Karpas-422 (cell line): Measurements from ENCODE around the gene PRDX6. TPM values are rescaled to one million over a fixed set of nuclear protein-coding genes. Genes with fewer than 3 reads are reported as not detected.

Source experiments
- DNase-seq: peaks from one replicate; pipeline ENCODE4 v3.0.0-alpha.2; 2015
- H2AFZ ChIP-seq: fragments of 200-600 bp; sonication (generic); 2 replicates; pipeline ENCODE4 v1.6.1; 2014; ENCODE audit warnings: antibody characterized with exemption, low read length, mixed read lengths
- H3K27ac ChIP-seq: fragments of 200-600 bp; sonication (generic); 2 replicates; pipeline ENCODE4 v1.5.1; 2014; ENCODE audit warnings: mild to moderate bottlenecking, low read length, moderate library complexity
- H3K27me3 ChIP-seq: fragments of 200-600 bp; sonication (generic); 2 replicates; pipeline ENCODE4 v1.6.1; 2014; ENCODE audit warnings: low read length, mixed read lengths
- H3K36me3 ChIP-seq: fragments of 200-600 bp; sonication (generic); 2 replicates; pipeline ENCODE4 v1.6.1; 2014; ENCODE audit warnings: low read length, mixed read lengths; ENCODE audit not compliant: insufficient read depth
- H3K4me1 ChIP-seq: fragments of 200-600 bp; sonication (generic); 2 replicates; pipeline ENCODE4 v1.6.1; 2014; ENCODE audit warnings: mild to moderate bottlenecking, low read length, mixed read lengths
- H3K4me2 ChIP-seq: fragments of 200-600 bp; sonication (generic); 2 replicates; pipeline ENCODE4 v1.6.1; 2014; ENCODE audit warnings: low read length, low read depth, mild to moderate bottlenecking; ENCODE audit not compliant: poor library complexity, severe bottlenecking
- H3K4me3 ChIP-seq: fragments of 200-600 bp; sonication (generic); 2 replicates; pipeline ENCODE4 v1.5.1; 2014; ENCODE audit warnings: mild to moderate bottlenecking, antibody characterized with exemption, low read length, mixed read lengths
- H3K79me2 ChIP-seq: fragments of 200-600 bp; sonication (generic); 2 replicates; pipeline ENCODE4 v1.6.1; 2014; ENCODE audit warnings: mild to moderate bottlenecking, low read length, mixed read lengths
- H3K9ac ChIP-seq: fragments of 200-600 bp; sonication (generic); 2 replicates; pipeline ENCODE4 v1.6.0; 2014; ENCODE audit warnings: low read length
- H3K9me2 ChIP-seq: fragments of 200-600 bp; sonication (generic), shearing (Covaris generic); replicated peaks from 2 replicates; pipeline ENCODE4 v1.6.0; 2014; ENCODE audit warnings: mild to moderate bottlenecking, low read length, moderate library complexity; ENCODE audit not compliant: insufficient read depth
- H3K9me3 ChIP-seq: fragments of 300-700, 200-600 bp; sonication (generic); 2 replicates; pipeline ENCODE4 v1.6.1; 2014; ENCODE audit warnings: low read length, mixed read lengths
- H4K20me1 ChIP-seq: fragments of 200-600 bp; sonication (generic); 2 replicates; pipeline ENCODE4 v1.6.1; 2014; ENCODE audit warnings: mild to moderate bottlenecking, antibody characterized with exemption, low read length, low read depth; ENCODE audit not compliant: insufficient read depth
- total RNA-seq: library from RNA; depleted of rRNA; stranded (reverse); fragments of >200 nt; shearing (Covaris generic); gene quantifications from 2 replicates; pipeline ENCODE4 v1.2.3, GENCODE V29; 2014; ENCODE audit warnings: low replicate concordance

The PRDX6 gene
- total RNA-seq, 1 experiment from 2014 or later = 232 TPM

GRCh38 chr1:173478094-173478674 is 1.0 kb downstream of the PRDX6 start:
- Histone ChIP-seq H3K36me3 (peaks cover 39% of the 10 kb centered on the region), H3K9ac (peak overlapping the region; percentile 89), H3K79me2 (peaks cover 68% of the 10 kb centered on the region), H3K27ac (peak overlapping the region; percentile 54; the same call in 1 of the 2 replicates), H2AFZ (peak overlapping the region; percentile 80; the same call in 1 of the 2 replicates), H3K27me3 (no peaks in the 10 kb centered on the region), H3K4me3 (peak overlapping the region; percentile 96), H3K4me2 (peak overlapping the region; percentile 96), H3K4me1 (peaks cover 34% of the 10 kb centered on the region), H3K9me2 (no peaks in the 10 kb centered on the region), H3K9me3 (no peaks in the 10 kb centered on the region), H4K20me1 (peaks cover 9% of the 10 kb centered on the region; the same call in 1 of the 2 replicates)
- DNase-seq = peak; percentile 60

GRCh38 chr1:173479649-173480048 is 2.5 kb downstream of the PRDX6 start:
- H3K4me2 ChIP-seq = peak overlapping the region; percentile 96
- no peak for DNase-seq
- H3K27ac ChIP-seq = no peak overlapping the region
- no peak overlapping the region for H3K9ac ChIP-seq
- peak overlapping the region; percentile 96; the same call in 1 of the 2 replicates for H3K4me3 ChIP-seq
- peaks cover 34% of the 10 kb centered on the region for H3K4me1 ChIP-seq
- no peaks in the 10 kb centered on the region for H3K9me3 ChIP-seq
- peaks cover 9% of the 10 kb centered on the region; the same call in 1 of the 2 replicates for H4K20me1 ChIP-seq
- H3K27me3 ChIP-seq = no peaks in the 10 kb centered on the region
- H3K79me2 ChIP-seq = peaks cover 63% of the 10 kb centered on the region
- peaks cover 49% of the 10 kb centered on the region for H3K36me3 ChIP-seq
- H3K9me2 ChIP-seq = no peaks in the 10 kb centered on the region
- no peak overlapping the region for H2AFZ ChIP-seq

- peaks cover 21% of the 10 kb centered on the region for H3K4me1 ChIP-seq
- peaks cover 9% of the 10 kb centered on the region; the same call in 1 of the 2 replicates for H4K20me1 ChIP-seq
- no peak overlapping the region for H3K4me3 ChIP-seq
- H3K4me2 ChIP-seq = no peak overlapping the region
- no peak overlapping the region for H2AFZ ChIP-seq
- peaks cover 48% of the 10 kb centered on the region for H3K79me2 ChIP-seq
- DNase-seq = no peak
- no peaks in the 10 kb centered on the region for H3K9me2 ChIP-seq
- H3K36me3 ChIP-seq = peaks cover 65% of the 10 kb centered on the region
- no peak overlapping the region for H3K9ac ChIP-seq
- H3K9me3 ChIP-seq = no peaks in the 10 kb centered on the region
- no peak overlapping the region for H3K27ac ChIP-seq
- H3K27me3 ChIP-seq = no peaks in the 10 kb centered on the region
Observed at GRCh38 chr1:173481195-173481772, 4.1 kb downstream of the PRDX6 start.

GRCh38 chr1:173482683-173483082 is 5.5 kb downstream of the PRDX6 start:
- no peak for DNase-seq
- no peaks in the 10 kb centered on the region for H3K9me3 ChIP-seq
- no peaks in the 10 kb centered on the region for H3K27me3 ChIP-seq
- peaks cover 8% of the 10 kb centered on the region; the same call in 1 of the 2 replicates for H4K20me1 ChIP-seq
- H3K9me2 ChIP-seq = no peaks in the 10 kb centered on the region
- no peak overlapping the region for H3K27ac ChIP-seq
- H3K79me2 ChIP-seq = peaks cover 38% of the 10 kb centered on the region
- H3K4me2 ChIP-seq = no peak overlapping the region
- no peak overlapping the region for H3K9ac ChIP-seq
- no peak overlapping the region for H2AFZ ChIP-seq
- peaks cover 79% of the 10 kb centered on the region for H3K36me3 ChIP-seq
- no peak overlapping the region for H3K4me3 ChIP-seq
- peaks cover 20% of the 10 kb centered on the region for H3K4me1 ChIP-seq

- peaks cover 9% of the 10 kb centered on the region for H3K4me1 ChIP-seq
- H3K4me3 ChIP-seq = no peak overlapping the region
- H4K20me1 ChIP-seq = no peaks in the 10 kb centered on the region
- no peaks in the 10 kb centered on the region for H3K9me2 ChIP-seq
- H3K9me3 ChIP-seq = no peaks in the 10 kb centered on the region
- H3K79me2 ChIP-seq = peaks cover 22% of the 10 kb centered on the region
- peaks cover 88% of the 10 kb centered on the region for H3K36me3 ChIP-seq
- DNase-seq = no peak
- H3K27ac ChIP-seq = no peak overlapping the region
- no peaks in the 10 kb centered on the region for H3K27me3 ChIP-seq
- no peak overlapping the region for H2AFZ ChIP-seq
- H3K4me2 ChIP-seq = no peak overlapping the region
- no peak overlapping the region for H3K9ac ChIP-seq
Observed at GRCh38 chr1:173484276-173484675, 7.1 kb downstream of the PRDX6 start.

GRCh38 chr1:173485401-173485800 is 8.3 kb downstream of the PRDX6 start:
- Histone ChIP-seq H3K9me3 (no peaks in the 10 kb centered on the region), H3K9me2 (no peaks in the 10 kb centered on the region), H3K4me3 (no peak overlapping the region), H3K4me1 (no peaks in the 10 kb centered on the region), H4K20me1 (no peaks in the 10 kb centered on the region), H3K4me2 (no peak overlapping the region), H3K36me3 (peaks cover 77% of the 10 kb centered on the region), H3K27me3 (no peaks in the 10 kb centered on the region), H2AFZ (no peak overlapping the region), H3K27ac (no peak overlapping the region), H3K79me2 (peaks cover 11% of the 10 kb centered on the region), H3K9ac (no peak overlapping the region)
- DNase-seq = no peak

GRCh38 chr1:173488001-173488400 is 10.9 kb downstream of the PRDX6 start:
- Histone ChIP-seq H3K36me3 (peaks cover 51% of the 10 kb centered on the region), H3K9me3 (no peaks in the 10 kb centered on the region)

GRCh38 chr1:173489149-173489600 is 12.0 kb downstream of the PRDX6 start:
- DNase-seq = no peak
- Histone ChIP-seq H3K9me3 (no peaks in the 10 kb centered on the region), H4K20me1 (no peaks in the 10 kb centered on the region), H3K27ac (no peak overlapping the region), H3K27me3 (no peaks in the 10 kb centered on the region), H3K4me1 (no peaks in the 10 kb centered on the region), H2AFZ (no peak overlapping the region), H3K9ac (no peak overlapping the region), H3K36me3 (peaks cover 43% of the 10 kb centered on the region), H3K4me2 (no peak overlapping the region), H3K4me3 (no peak overlapping the region), H3K9me2 (no peaks in the 10 kb centered on the region), H3K79me2 (no peaks in the 10 kb centered on the region)

More at GRCh38 chr1:173488001-173488400, 10.9 kb downstream of the PRDX6 start:
- no peaks in the 10 kb centered on the region for H4K20me1 ChIP-seq
- no peak overlapping the region for H2AFZ ChIP-seq
- no peak overlapping the region for H3K4me2 ChIP-seq
- H3K27ac ChIP-seq = no peak overlapping the region
- no peaks in the 10 kb centered on the region for H3K27me3 ChIP-seq
- H3K9me2 ChIP-seq = no peaks in the 10 kb centered on the region
- H3K4me1 ChIP-seq = no peaks in the 10 kb centered on the region
- DNase-seq = no peak
- H3K9ac ChIP-seq = no peak overlapping the region
- no peak overlapping the region for H3K4me3 ChIP-seq
- no peaks in the 10 kb centered on the region for H3K79me2 ChIP-seq
